Measurements from ENCODE around the gene AP2S1. TPM values are rescaled to one million over a fixed set of nuclear protein-coding genes. Genes with fewer than 3 reads are reported as not detected.
"Not testable (repeated sequence)": the region's sequence is repeated elsewhere in the genome, so short reads cannot be mapped to it uniquely, and the experiment has no call there.

The AP2S1 gene
- polyA plus RNA-seq, 3 donors from 2014 or later: 86.8 to 116 (median 90.3) TPM

DNA sequence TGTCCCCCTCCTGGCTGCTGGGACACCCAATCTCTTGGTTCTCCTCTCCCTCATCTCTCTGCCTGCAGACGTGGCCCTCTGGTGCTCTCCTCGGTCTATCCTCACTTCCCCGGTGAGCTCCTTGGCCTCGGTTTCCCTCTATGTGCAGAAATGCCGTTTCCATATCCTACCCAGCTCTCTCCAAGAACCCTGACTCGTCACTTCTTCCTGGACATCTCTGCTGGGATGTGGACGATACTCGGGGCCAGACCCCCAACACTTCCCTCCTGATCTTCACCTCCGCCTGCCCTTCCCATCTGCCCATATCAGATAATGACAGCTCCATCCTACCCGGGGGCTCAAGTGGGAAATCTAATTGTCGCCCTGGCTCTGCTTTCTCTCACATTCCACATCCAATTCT, 7.9 kb downstream of the AP2S1 start:
- Mint-ChIP-seq H3K4me3 (no peak overlapping the region), H3K9me3 (no peaks in the 10 kb centered on the region), H3K27me3 (ENCODE audit: low read depth in 3 of 3) (peaks cover 0 to 3% (median 0%) of the 10 kb centered on the region in 3 donors), H3K4me1 (peaks cover 0 to 6% of the 10 kb centered on the region in 2 donors), H3K27ac (no peak overlapping the region), H3K36me3 (peaks cover 11 to 22% (median 12%) of the 10 kb centered on the region in 3 donors)
- DNase-seq: no peak

- no peak for DNase-seq
- peaks cover 10 to 20% (median 11%) of the 10 kb centered on the region in 3 donors for H3K36me3 Mint-ChIP-seq
- no peak overlapping the region for H3K4me3 Mint-ChIP-seq
- peaks cover 0 to 6% of the 10 kb centered on the region in 2 donors for H3K4me1 Mint-ChIP-seq
- peaks cover 0 to 3% (median 0%) of the 10 kb centered on the region in 3 donors for H3K27me3 Mint-ChIP-seq (ENCODE audit: low read depth in 3 of 3)
- no peak overlapping the region for H3K27ac Mint-ChIP-seq
- H3K9me3 Mint-ChIP-seq: no peaks in the 10 kb centered on the region
These were observed 9.1 kb downstream of the AP2S1 start for GRCh38 chr19:46841458-46842083.

GRCh38 chr19:46840498-46840942, 10.1 kb downstream of the AP2S1 start:
- DNase-seq: peak; percentile 44 to 58 (median 53)
- peaks cover 7 to 18% (median 8%) of the 10 kb centered on the region in 3 donors for H3K36me3 Mint-ChIP-seq
- no peaks in the 10 kb centered on the region for H3K9me3 Mint-ChIP-seq
- peaks cover 0 to 1% of the 10 kb centered on the region in 2 donors for H3K4me1 Mint-ChIP-seq
- peak overlapping the region in 1 of 6 donors; percentile 46 for H3K27ac Mint-ChIP-seq
- H3K27me3 Mint-ChIP-seq (ENCODE audit: low read depth in 3 of 3): peaks cover 0 to 3% (median 0%) of the 10 kb centered on the region in 3 donors
- H3K4me3 Mint-ChIP-seq: no peak overlapping the region

DNA sequence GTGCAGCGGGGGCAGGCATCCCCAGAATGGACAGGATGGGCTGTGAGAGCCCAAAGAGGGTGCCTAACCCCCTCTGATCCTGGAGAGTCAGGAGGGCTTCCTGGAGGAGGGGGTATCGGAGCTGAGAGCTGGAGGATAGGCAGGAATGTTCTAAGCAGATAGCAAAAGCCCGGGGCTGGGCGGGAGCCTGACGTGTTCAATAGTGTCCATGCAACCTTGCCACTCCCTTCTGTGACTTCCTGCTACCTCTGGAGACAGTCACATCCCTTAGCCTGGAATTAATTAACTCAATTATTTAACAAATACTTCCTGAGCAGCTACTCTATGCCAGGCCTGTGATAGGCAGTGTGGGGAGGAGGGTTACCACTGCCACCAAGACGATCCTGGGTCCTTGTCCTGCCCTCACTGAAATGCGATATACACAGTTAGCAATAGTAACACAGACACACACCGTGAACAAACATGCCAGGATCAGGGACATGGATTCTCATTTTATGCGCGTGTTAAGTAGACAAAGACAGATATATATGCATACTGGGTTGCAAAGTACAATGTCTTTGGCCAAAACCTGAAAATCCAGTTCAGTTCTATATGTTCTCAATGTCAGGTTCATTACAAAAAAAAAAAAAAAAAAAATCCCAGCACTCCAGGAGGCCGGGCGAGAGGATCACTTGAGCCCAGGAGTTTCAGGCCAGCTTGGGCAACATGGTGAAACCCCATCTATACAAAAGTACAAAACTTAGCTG, 10.7 kb downstream of the AP2S1 start:
- H3K36me3 Mint-ChIP-seq: peaks cover 6 to 18% (median 6%) of the 10 kb centered on the region in 3 donors
- no peak overlapping the region for H3K4me3 Mint-ChIP-seq
- peaks cover 0 to 3% (median 0%) of the 10 kb centered on the region in 3 donors for H3K27me3 Mint-ChIP-seq (ENCODE audit: low read depth in 3 of 3)
- no peaks in the 10 kb centered on the region for H3K4me1 Mint-ChIP-seq
- H3K27ac Mint-ChIP-seq: peak overlapping the region in 1 of 6 donors; percentile 53
- no peaks in the 10 kb centered on the region for H3K9me3 Mint-ChIP-seq
- DNase-seq: no peak

GRCh38 chr19:46838160-46838559, 12.5 kb downstream of the AP2S1 start:
- Mint-ChIP-seq H3K4me1 (no peaks in the 10 kb centered on the region), H3K27me3 (ENCODE audit: low read depth in 3 of 3) (peaks cover 0 to 3% (median 0%) of the 10 kb centered on the region in 3 donors), H3K4me3 (no peak overlapping the region), H3K9me3 (no peaks in the 10 kb centered on the region), H3K27ac (no peak overlapping the region), H3K36me3 (peaks cover 5 to 16% (median 6%) of the 10 kb centered on the region in 3 donors)
- no peak for DNase-seq

GRCh38 chr19:46834984-46835383, 15.7 kb downstream of the AP2S1 start:
- Mint-ChIP-seq H3K27ac (no peak overlapping the region), H3K36me3 (peaks cover 0 to 10% (median 3%) of the 10 kb centered on the region in 3 donors), H3K4me1 (peaks cover 0 to under 1% of the 10 kb centered on the region in 2 donors)

GRCh38 chr19:46834121-46834520, 16.5 kb downstream of the AP2S1 start:
- H3K4me1 Mint-ChIP-seq: peaks cover 0 to 1% of the 10 kb centered on the region in 2 donors
- no peak overlapping the region for H3K4me3 Mint-ChIP-seq
- no peak for DNase-seq
- H3K36me3 Mint-ChIP-seq: peaks cover 0 to 10% (median 3%) of the 10 kb centered on the region in 3 donors
- H3K27me3 Mint-ChIP-seq (ENCODE audit: low read depth in 3 of 3): peaks cover 0 to 2% (median 0%) of the 10 kb centered on the region in 3 donors
- no peak overlapping the region for H3K27ac Mint-ChIP-seq
- no peaks in the 10 kb centered on the region for H3K9me3 Mint-ChIP-seq

More at GRCh38 chr19:46834984-46835383, 15.7 kb downstream of the AP2S1 start:
- H3K9me3 Mint-ChIP-seq: no peaks in the 10 kb centered on the region
- H3K4me3 Mint-ChIP-seq: no peak overlapping the region
- H3K27me3 Mint-ChIP-seq (ENCODE audit: low read depth in 3 of 3): peaks cover 0 to 2% (median 1%) of the 10 kb centered on the region in 3 donors
- no peak for DNase-seq

DNA sequence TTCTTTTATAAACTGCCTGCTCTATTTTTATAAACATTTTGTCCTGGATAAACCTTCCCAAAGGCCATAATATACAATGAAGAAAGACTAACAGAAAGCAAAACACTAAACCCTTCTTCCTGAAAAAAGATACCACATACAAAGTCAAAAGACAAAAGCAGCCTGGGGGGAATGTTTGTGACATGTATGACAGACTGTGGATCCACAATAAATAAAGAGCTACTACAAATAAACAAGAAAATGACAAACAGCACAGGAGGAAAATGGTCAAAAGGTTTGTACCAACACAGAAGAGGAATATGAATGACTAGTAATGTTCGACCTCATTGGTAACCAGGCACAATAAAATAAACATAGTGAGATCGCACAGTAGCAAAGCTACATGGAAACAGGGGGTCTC, 19.8 kb downstream of the AP2S1 start:
- H3K36me3 Mint-ChIP-seq: no peaks in the 10 kb centered on the region
- H3K9me3 Mint-ChIP-seq: no peaks in the 10 kb centered on the region
- no peak overlapping the region for H3K4me3 Mint-ChIP-seq
- no peak overlapping the region for H3K27ac Mint-ChIP-seq
- H3K27me3 Mint-ChIP-seq (ENCODE audit: low read depth in 3 of 3): peaks cover 0 to 2% (median 0%) of the 10 kb centered on the region in 3 donors
- peaks cover 0 to 1% of the 10 kb centered on the region in 2 donors for H3K4me1 Mint-ChIP-seq
- no peak for DNase-seq

DNA sequence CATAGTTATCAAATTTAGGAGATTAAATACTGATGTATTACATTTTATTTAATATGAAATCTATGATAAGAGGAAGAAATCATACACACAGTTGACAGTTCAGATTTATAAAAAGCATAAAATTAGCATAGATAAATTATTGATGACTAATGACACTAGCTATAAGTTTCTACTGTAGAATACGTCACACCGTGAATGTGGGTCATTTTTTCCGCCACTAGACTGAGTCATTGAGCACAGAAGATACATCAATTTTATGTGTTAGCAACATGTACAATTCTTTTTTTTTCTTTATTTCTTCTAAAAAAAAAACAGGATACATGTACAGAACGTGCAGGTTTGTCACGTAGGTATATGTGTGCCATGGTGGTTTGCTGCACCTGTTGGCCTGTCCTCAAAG, 22.2 kb downstream of the AP2S1 start:
- H3K4me3 Mint-ChIP-seq: no peak overlapping the region
- H3K27me3 Mint-ChIP-seq (ENCODE audit: low read depth in 3 of 3): peaks cover 0 to 2% (median 2%) of the 10 kb centered on the region in 3 donors
- H3K9me3 Mint-ChIP-seq: no peaks in the 10 kb centered on the region
- peaks cover 0 to 5% of the 10 kb centered on the region in 2 donors for H3K4me1 Mint-ChIP-seq
- no peak overlapping the region for H3K27ac Mint-ChIP-seq
- H3K36me3 Mint-ChIP-seq: no peaks in the 10 kb centered on the region
- DNase-seq: no peak

GRCh38 chr19:46825731-46826055, 25.0 kb downstream of the AP2S1 start:
- no peak for DNase-seq
- no peak overlapping the region for H3K4me3 Mint-ChIP-seq
- peaks cover 12 to 22% of the 10 kb centered on the region in 2 donors for H3K4me1 Mint-ChIP-seq
- no peaks in the 10 kb centered on the region for H3K9me3 Mint-ChIP-seq
- peak overlapping the region in 2 of 6 donors; percentile 68 to 75 for H3K27ac Mint-ChIP-seq
- no peaks in the 10 kb centered on the region for H3K36me3 Mint-ChIP-seq
- H3K27me3 Mint-ChIP-seq (ENCODE audit: low read depth in 3 of 3): peaks cover 0 to 2% (median 0%) of the 10 kb centered on the region in 3 donors

- Mint-ChIP-seq H3K36me3 (no peaks in the 10 kb centered on the region), H3K27me3 (ENCODE audit: low read depth in 3 of 3) (peaks cover 0 to 2% (median 0%) of the 10 kb centered on the region in 3 donors), H3K27ac (peak overlapping the region; percentile 5 to 75 (median 58)), H3K4me1 (peaks cover 17 to 26% of the 10 kb centered on the region in 2 donors), H3K4me3 (peak overlapping the region in 2 of 5 donors; percentile 3 to 18), H3K9me3 (no peaks in the 10 kb centered on the region)
- peak in 1 of 3 donors; percentile 38 for DNase-seq
These were observed 25.5 kb downstream of the AP2S1 start for GRCh38 chr19:46824890-46825730.

DNA sequence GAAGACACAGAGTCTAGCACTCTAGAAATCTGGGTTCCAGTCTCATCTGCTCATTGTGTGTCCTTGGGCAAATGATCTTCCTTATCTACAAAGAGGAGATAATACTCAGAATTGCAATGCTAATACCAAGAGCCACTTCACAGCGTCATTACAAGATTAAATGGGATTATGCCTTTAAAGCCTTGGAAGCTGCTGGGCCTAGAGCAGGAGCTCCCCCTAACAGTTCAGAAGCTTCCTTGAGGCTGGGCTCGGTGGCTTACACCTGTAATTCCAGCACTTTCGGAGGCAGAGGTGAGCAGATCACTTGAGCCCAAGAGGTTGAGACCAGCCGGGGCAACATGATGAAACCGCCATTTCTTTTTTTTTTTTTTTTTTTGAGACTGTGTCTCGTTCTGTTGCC, 27.6 kb downstream of the AP2S1 start:
- Mint-ChIP-seq H3K27me3 (ENCODE audit: low read depth in 3 of 3) (peaks cover 0 to 2% (median 0%) of the 10 kb centered on the region in 3 donors), H3K9me3 (no peaks in the 10 kb centered on the region), H3K27ac (peak overlapping the region in 1 of 6 donors; percentile 62), H3K4me1 (peaks cover 22 to 31% of the 10 kb centered on the region in 2 donors), H3K4me3 (no peak overlapping the region), H3K36me3 (no peaks in the 10 kb centered on the region)
- DNase-seq: no peak

GRCh38 chr19:46822410-46822787, 28.2 kb downstream of the AP2S1 start:
- H3K27ac Mint-ChIP-seq: peak overlapping the region; percentile 64 to 87 (median 74)
- H3K4me3 Mint-ChIP-seq: peak overlapping the region in 2 of 5 donors; percentile 24 to 45
- H3K9me3 Mint-ChIP-seq; H3K36me3 Mint-ChIP-seq; DNase-seq; H3K27me3 Mint-ChIP-seq (ENCODE audit: low read depth in 3 of 3): not testable (repeated sequence)
- peaks cover 22 to 31% of the 10 kb centered on the region in 2 donors for H3K4me1 Mint-ChIP-seq
